AG09309 (cell line): ENCODE measurements around the gene ERGIC1.
A peak's percentile ranks its signal among the peaks of the same experiment; 100 is the strongest.

Source experiments
- DNase-seq: peaks from one replicate; pipeline ENCODE4 v3.0.0-alpha.2; 2010; ENCODE audit warnings: low read depth
- H3K4me3 ChIP-seq: 2 replicates; pipeline ENCODE4 v1.5.1; 2011; ENCODE audit warnings: mild to moderate bottlenecking, low read depth, low read length, moderate library complexity; ENCODE audit not compliant: control insufficient read depth
- TF ChIP-seq, protein P1 (sequence below): IDR thresholded peaks from 2 replicates; pipeline ENCODE4 v1.5.1; 2011; ENCODE audit warnings: mild to moderate bottlenecking, low read depth, low read length, inconsistent platforms; ENCODE audit not compliant: insufficient read depth, control insufficient read depth; ENCODE audit errors: missing control alignments

The ERGIC1 gene

DNA sequence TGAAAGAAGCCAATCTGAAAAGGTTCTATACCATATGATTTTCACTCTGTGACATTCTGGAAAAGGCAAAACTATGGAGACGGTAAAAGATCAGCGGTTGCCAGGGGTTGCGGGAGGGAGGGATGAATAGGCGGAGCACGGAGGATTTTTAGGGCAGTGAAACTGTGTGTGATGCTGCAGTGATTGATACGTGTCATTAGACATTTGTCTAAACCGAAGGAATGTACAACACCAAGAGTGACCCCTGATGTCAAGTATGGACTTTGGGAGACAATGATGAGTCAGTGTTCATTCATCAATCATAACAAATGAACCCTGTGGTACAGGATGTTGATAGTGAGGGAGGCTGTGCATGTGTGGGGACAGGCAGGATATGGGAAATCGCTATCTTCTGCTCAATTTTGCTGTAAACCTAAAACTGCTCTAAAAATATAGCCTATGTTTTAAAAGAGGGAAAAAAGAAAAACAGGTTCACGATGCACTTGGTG is 34.4 kb downstream of the ERGIC1 start:
- no peak overlapping the region for H3K4me3 ChIP-seq
- no peak for DNase-seq
- TF ChIP-seq, protein P1, sequence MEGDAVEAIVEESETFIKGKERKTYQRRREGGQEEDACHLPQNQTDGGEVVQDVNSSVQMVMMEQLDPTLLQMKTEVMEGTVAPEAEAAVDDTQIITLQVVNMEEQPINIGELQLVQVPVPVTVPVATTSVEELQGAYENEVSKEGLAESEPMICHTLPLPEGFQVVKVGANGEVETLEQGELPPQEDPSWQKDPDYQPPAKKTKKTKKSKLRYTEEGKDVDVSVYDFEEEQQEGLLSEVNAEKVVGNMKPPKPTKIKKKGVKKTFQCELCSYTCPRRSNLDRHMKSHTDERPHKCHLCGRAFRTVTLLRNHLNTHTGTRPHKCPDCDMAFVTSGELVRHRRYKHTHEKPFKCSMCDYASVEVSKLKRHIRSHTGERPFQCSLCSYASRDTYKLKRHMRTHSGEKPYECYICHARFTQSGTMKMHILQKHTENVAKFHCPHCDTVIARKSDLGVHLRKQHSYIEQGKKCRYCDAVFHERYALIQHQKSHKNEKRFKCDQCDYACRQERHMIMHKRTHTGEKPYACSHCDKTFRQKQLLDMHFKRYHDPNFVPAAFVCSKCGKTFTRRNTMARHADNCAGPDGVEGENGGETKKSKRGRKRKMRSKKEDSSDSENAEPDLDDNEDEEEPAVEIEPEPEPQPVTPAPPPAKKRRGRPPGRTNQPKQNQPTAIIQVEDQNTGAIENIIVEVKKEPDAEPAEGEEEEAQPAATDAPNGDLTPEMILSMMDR = no peak

DNA sequence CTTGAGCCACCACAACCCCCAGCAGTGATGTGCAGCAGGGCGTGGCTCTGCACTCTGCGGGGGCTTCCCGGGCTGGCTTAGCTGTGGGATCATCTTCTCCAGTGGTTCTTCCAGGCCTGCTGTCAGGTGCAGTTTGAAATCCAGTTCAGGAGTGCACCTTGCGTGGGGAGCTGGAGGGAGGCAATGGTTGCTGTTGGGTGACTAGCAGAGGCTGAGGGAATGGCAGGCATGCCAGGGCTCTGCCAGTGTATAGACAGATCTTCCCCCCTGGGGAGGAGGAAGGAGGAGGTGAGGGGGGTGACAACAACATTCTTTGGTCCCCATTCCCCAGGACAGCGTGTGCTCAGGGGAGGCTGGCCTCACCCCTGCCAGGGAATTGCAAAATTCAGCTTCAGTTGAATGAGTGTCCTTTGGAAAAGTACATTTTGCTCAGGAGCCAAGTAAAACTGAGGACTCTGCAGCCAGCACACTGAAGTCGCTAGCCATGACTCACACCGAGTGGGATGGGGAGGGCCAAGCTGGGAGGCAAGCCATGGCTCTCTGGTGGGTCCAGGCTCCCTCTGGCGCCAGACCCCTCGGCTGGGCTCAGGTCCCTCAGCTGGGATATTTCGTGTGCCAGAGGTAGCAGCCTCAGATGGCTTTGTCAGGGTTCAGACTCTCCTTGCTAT is 35.0 kb downstream of the ERGIC1 start:
- TF ChIP-seq, protein P1 = peak; percentile 47
- peak; percentile 74 for DNase-seq

DNA sequence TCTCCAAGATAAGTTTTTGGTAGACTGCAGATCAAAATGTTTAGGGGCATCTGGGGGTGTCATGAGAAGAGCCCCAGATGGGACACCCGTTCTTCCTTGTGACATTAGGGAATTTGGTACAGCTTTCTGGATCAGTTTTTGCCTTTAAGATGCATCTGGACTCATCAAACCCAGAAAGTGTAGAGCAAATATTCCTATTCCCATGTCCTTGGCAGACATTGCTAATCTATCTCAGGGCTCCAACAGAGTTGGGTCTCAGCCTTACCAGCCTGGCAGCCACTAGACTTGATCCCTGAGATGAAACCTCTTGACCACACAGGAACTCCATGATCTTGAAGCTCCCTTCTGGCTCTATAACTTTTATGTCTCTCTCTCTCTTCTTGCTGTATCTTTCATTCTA is 35.6 kb downstream of the ERGIC1 start:
- TF ChIP-seq, protein P1 = no peak
- H3K4me3 ChIP-seq = no peak overlapping the region
- DNase-seq = no peak

More for the DNA sequence above, 35.0 kb downstream of the ERGIC1 start:
- H3K4me3 ChIP-seq = peak overlapping the region; percentile 6; the same call in 1 of the 2 replicates

DNA sequence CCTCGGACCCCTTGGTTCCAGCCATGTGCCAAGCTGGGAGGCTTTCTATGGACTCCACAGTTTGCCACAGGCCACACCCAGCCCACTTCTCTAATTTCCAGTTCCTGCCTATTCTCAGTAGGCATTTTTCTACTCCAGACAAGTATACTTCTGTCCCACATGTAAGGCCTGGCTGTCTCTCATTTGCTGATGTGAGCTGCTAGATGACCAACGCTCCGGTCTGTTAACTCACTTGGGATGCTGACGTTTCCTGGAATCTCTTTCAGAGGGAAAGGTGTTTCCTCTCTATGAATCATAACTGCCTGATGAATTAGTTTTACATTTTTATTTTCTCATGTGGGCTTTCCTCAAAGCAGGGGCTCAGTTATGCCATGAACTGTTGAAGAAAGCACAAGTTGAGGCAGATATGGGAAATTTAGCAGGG is 36.3 kb downstream of the ERGIC1 start:
- DNase-seq = peak; percentile 60
- H3K4me3 ChIP-seq = no peak overlapping the region
- TF ChIP-seq, protein P1 = no peak

DNA sequence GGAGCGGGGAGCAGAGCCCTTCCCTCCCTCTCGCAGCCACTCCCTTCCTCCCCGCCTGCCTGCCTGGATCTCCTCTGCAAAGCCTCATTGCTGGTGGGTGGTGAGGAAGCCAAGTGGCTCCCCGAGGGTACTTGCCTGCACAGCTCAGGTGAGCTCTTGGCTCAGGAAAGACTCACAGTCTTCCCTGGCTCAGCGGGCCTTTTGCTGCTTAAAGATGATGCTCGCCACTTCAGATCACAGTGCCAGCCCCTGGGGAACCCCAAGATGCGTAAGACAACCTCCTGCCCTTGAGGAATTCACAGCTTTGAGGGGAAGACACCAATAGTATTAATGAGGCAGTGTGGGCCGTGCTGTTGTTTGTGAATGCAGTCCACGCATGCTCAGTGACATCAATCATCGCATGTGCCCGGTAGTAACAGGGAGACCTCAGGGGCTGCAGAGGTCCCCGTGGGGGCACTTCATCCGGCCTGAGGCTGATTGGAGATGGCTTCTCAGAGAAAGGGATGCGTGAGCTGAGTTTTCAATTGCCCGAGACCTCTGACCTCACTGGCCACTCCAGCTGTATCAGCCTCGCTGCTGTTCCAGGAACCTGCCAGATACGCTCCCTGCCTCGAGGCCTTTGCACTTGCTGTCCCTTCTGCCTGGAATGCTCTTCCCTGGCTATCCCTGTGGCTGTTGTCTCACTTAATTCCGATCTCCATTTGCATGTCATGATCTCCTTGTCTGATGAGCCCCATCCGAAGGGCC is 36.8 kb downstream of the ERGIC1 start:
- DNase-seq = no peak
- TF ChIP-seq, protein P1 = no peak
- no peak overlapping the region for H3K4me3 ChIP-seq

DNA sequence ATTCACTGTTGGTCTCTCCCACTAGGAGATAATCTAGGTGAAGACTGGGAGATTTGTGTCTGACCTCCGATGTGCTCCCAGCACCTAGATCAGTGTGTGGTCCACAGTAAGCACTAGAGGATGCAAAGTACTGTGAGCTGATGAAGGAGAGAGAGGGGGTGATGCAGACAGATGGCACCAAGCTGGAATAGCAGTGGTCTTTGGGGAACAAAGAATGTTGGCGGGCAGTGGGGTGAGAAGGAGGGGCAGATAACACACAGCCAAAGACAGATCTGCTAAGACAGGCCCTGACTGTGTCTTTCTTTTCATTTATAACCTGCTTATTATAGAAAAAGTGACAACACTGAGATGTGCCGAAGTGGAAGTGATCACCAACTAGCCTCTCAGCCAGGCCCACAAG is 37.5 kb downstream of the ERGIC1 start:
- no peak for DNase-seq
- H3K4me3 ChIP-seq = no peak overlapping the region
- TF ChIP-seq, protein P1 = no peak
